Activated gamma-delta T cell treated with anti-CD3 and anti-CD28 coated beads, Interleukin-2, amount 50 U/mL, for 16 hours (primary cell): ENCODE measurements around the gene KIAA1191.
A peak's percentile ranks its signal among the peaks of the same experiment; 100 is the strongest.

Experiments used
- DNase-seq: peaks from one replicate; pipeline ENCODE4 v3.0.0-alpha.2; 2020; ENCODE audit warnings: low read depth

The KIAA1191 gene

GRCh38 chr5:176389135-176390123, 27.9 kb upstream of the KIAA1191 start:
- DNase-seq, result no peak

- peak; percentile 100 for DNase-seq
Measured at GRCh38 chr5:176388444-176389134, 27.0 kb upstream of the KIAA1191 start, which contains the start of the genes HIGD2A and NOP16. Gene HIGD2A (plus strand): TSS chr5:176388751. CDS start chr5:176388820, 69 bp downstream. Gene NOP16 (minus strand): TSS chr5:176388598. CDS start chr5:176388539, 59 bp downstream.

GRCh38 chr5:176388003-176388443, 26.5 kb upstream of the KIAA1191 start:
- DNase-seq, result no peak

- DNase-seq, result no peak
Measured at GRCh38 chr5:176387384-176387925, 25.9 kb upstream of the KIAA1191 start.

GRCh38 chr5:176386491-176386890, 24.9 kb upstream of the KIAA1191 start:
- no peak for DNase-seq

- DNase-seq, result no peak
Measured at GRCh38 chr5:176384991-176385390, 23.4 kb upstream of the KIAA1191 start.

- no peak for DNase-seq
Measured at GRCh38 chr5:176384366-176384930, 22.9 kb upstream of the KIAA1191 start.

- DNase-seq, result no peak
Measured at GRCh38 chr5:176383961-176384360, 22.4 kb upstream of the KIAA1191 start.

- DNase-seq, result no peak
Measured at GRCh38 chr5:176383248-176383905, 21.8 kb upstream of the KIAA1191 start.

- no peak for DNase-seq
Measured at GRCh38 chr5:176382721-176383120, 21.2 kb upstream of the KIAA1191 start.

GRCh38 chr5:176381979-176382378, 20.4 kb upstream of the KIAA1191 start:
- DNase-seq, result no peak

- no peak for DNase-seq
Measured at GRCh38 chr5:176381423-176381822, 19.9 kb upstream of the KIAA1191 start.

- no peak for DNase-seq
Measured at GRCh38 chr5:176379881-176380280, 18.3 kb upstream of the KIAA1191 start.

GRCh38 chr5:176373100-176373818, 11.7 kb upstream of the KIAA1191 start:
- no peak for DNase-seq

GRCh38 chr5:176371621-176372539, 10.3 kb upstream of the KIAA1191 start:
- DNase-seq, result no peak

GRCh38 chr5:176369934-176370711, 8.6 kb upstream of the KIAA1191 start:
- DNase-seq, result no peak

GRCh38 chr5:176368726-176369125, 7.2 kb upstream of the KIAA1191 start:
- no peak for DNase-seq

- no peak for DNase-seq
Measured at GRCh38 chr5:176366232-176366894, 4.8 kb upstream of the KIAA1191 start.
